HG03045 (cell line): ENCODE results near the gene FEN1.

Experiments used
- ATAC-seq: cut with Tn5 transposase; IDR thresholded peaks from one replicate; pipeline ENCODE4 v1.9.1; 2021; ENCODE audit warnings: mild to moderate bottlenecking, moderate library complexity; ENCODE audit not compliant: unreplicated experiment

FEN1 gene

GRCh38 chr11:61792310-61793082 is at the start of gene FEN1, which contains the start of gene TMEM258:
Gene FEN1 (plus strand): TSS chr11:61792911. CDS start chr11:61795362, 2,451 bp downstream.
Gene TMEM258 (minus strand): TSS chr11:61792599. CDS start chr11:61792558, 41 bp downstream.
- peak; percentile 86 for ATAC-seq

- ATAC-seq = no peak
Observed at GRCh38 chr11:61743486-61744095, 49.1 kb upstream of the FEN1 start.

DNA sequence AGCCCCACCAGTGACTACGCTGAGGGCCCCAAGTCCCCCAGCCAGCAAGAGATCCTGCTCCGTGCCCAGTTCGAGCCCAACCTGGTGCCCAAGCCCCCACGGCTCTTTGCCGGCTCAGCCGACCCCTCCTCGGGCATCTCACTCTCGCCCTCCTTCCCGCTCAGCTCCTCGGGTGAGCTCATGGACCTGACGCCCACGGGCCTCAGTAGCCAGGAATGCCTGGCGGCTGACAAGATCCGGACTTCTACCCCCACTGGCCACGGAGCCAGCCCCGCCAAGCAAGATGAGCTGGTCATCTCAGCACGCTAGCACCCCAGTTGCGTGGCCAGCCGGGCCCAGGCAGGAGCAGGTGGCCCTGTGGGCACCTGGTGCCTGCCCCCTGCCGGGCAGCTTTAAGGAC is 48.5 kb upstream of the FEN1 start:
- no peak for ATAC-seq

DNA sequence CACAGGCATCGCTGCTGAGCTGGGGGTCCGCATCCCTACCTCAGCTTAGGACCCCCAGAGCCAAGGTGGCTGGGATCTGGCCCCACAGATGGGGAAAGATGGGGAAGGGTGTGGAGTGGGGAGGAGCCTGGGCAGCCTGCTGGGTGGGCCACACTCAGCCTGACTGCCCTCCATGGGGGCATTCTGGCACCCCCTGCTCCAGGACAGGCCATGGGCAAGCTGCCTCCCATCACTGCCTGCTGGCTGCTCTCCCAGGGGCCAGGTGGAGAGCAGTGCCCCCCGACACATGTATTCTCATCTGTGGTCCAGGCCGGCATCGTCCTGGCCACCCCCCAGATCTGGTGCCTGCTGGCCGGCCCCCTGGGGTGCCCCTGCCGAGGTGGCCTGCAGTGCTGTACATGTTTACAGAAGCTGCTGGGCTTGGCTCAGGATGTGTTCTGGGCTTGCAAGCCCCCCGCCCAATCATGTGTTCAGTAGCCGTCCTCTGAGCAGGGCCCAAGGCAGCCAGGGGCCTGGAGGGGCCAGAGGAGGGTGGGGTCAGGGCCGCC is 48.0 kb upstream of the FEN1 start:
- no peak for ATAC-seq

- ATAC-seq = no peak
Observed at GRCh38 chr11:61745781-61746441, 46.8 kb upstream of the FEN1 start.

GRCh38 chr11:61746442-61747191 is 46.1 kb upstream of the FEN1 start:
- no peak for ATAC-seq

GRCh38 chr11:61747192-61747966 is 45.3 kb upstream of the FEN1 start:
- no peak for ATAC-seq

- no peak for ATAC-seq
Observed at GRCh38 chr11:61747967-61748285, 44.8 kb upstream of the FEN1 start.

DNA sequence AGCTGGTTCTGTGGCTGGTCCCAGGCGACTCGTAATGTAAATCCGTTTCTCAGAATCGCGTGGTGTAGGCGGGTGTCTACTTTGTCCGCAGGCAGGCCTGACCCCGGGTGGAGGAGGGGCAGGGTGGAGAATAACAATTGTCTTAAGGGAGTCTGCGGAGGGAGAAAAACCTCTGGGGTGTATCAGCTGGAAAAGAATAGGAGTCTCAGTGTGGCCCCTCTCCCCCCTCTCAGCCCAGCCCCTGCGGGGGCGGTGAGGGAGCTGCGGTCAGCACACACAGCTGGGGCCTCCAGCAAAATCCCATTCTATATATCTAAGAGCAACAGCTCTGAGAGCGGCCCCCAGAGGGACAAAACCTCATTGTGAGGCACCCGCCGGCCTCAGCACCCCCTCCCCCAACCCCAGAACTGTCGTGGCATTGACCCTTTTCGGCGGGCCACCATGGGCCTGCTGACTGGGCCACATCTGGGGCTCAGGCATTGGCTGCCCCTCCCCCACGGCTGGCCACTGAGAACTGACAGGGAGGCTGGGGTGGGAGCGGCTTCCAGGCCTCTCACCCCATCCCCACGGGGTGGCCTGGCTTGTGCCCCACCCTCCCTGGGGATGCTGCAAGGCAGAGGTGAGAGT is 43.0 kb upstream of the FEN1 start:
- no peak for ATAC-seq

- no peak for ATAC-seq
Observed at GRCh38 chr11:61750631-61751273, 42.0 kb upstream of the FEN1 start.

DNA sequence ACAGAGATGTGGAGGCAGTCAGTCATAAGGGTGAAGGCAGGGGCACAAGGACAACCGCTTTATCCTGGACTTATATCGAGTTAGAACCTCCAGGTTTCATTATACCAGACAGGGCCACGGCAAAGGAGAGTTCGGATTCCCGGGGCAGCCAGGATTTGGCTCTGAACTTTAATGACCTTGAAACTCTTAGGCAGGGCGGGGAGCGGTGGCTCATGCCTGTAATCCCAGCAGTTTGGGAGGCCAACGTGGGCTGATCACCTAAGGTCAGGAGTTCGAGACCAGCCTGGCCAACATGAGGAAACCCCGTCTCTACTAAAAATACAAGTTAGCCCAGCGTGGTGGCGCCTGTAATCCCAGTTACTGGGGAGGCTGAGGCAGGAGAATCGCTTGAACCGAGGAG is 41.3 kb upstream of the FEN1 start:
- ATAC-seq = no peak

DNA sequence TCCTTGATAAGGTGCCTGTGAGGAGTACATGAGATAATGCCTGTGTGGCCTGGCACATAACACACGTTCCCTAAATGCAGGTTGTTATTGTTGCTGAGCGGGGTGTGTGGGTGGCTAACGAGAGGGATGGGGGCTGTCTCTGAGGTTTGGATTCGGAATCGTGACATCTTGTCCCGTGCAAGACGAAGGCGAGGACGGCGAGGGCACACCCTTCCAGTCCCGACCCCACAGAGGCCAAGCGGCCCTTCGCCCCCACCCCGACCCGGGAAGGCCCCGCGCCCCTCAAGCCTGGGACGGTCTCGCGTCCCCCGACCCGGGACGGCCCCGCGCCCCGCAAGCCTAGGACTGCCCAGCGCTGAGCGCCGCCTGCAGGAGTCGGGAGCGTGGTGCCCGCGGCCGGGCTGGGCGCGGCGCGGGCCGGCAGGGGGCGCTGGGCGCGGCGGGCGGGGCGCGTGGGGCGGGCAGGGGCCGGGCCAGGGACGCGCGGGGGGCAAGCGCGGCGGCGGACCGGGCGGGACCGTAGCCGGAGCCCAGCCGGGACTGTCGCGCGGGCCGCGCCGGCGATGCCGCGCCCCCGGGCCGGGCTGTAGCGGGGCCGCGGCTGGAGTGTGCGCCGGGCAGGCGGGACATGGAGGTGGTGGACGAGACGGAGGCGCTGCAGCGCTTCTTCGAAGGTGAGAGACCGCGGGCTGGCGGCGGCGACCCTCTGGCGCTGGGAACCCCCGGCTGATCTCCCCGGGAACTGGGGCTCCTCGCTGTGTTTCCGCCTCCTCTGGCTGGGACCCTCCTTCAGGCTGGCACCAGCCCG is 40.4 kb upstream of the FEN1 start, which contains the start of gene MYRF:
TSS of gene MYRF (plus strand) at position 520 of the 808 bp plus-strand sequence. CDS start at position 629, 109 bp downstream.
- ATAC-seq = no peak

DNA sequence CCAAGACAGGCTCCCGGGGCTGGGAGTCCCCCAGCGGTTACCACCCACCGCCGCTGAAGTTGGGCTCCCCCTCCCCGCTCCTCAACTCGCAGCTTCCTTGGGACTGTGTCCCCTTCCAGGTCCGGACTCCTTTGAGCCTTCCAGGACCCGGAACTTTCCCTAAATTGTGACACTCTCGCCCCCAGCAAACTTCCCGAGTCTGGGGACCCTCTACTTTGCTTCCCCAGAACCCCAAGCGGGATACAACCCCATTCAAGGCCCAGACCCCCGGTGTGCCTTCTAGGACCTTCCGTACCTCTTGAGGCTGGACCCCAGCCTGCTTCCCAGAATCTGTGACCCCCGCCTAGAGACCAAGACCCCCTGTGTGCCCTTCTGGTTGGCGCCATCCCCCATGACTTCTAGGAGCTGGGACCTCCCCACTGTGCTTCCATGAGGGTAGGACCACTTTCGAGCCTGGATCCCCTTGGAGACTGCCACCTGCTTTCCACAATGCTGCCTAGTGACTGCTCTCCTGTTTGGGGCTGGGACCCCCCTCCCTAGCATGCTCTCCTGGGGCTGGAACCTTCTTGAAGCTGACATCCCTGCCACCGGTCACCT is 39.7 kb upstream of the FEN1 start:
- ATAC-seq = no peak

- no peak for ATAC-seq
Observed at GRCh38 chr11:61753672-61754071, 39.0 kb upstream of the FEN1 start.

DNA sequence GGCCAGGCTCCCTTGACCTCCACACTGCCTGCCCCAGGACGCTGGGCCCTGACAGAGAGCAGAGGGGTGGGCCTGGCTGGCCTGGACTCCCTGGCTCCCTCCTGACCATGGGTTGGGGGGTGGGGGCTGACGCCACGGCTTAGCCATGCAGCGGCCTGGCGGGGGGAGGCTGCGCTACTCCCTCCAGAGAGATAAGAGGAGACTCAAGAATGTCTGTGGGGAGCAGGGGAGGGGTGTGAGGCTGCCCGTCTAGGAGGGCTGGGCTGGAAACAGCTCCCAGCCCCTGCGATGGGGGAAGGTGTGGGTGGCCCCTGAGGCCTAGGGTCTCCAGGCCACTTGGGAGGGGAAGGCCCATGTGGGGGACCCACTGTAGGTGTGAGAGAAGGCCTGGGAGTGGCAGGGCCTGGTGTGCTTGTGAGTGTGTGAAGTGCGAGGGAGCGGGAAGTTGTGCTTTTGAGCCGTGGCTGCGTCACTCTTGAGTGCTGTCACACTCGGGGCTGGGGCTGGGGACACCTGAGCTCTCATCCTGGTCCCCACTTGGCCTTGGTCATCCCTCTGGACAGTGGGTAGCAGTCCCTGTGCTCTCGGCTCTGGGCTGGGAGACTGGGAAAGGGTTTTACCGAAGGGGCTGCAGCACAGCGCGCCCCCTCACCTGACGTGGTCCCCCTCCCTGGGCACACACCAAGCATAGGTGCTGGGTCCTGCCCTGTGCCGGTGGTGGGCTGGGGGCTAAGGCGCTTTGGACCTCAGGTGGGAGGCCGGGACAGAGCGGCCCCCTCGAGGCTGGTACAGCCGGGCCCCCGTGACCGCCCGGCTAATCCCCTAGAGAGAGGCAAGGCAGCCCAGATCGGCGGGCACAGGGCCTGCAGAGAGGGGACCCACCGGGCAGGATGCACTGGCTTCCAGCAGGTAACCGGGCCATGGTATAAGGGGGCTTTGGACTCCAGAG is 37.9 kb upstream of the FEN1 start:
- ATAC-seq = no peak

- no peak for ATAC-seq
Observed at GRCh38 chr11:61756147-61756451, 36.6 kb upstream of the FEN1 start.
